ENCODE results near the gene HRH2.

- no peak for TF ChIP-seq CTCF (IDR thresholded peaks at IDR 0.05)
- no peak for TF ChIP-seq POLR2A (IDR thresholded peaks at IDR 0.05)
- TF ChIP-seq EP300 (IDR thresholded peaks at IDR 0.05), result no peak
Measured at GRCh38 chr5:175679411-175679810, 21.5 kb downstream of the HRH2 start.
